Upper lobe of right lung (tissue), 1 donor: Measurements from ENCODE around the gene CALML5. TPM values are rescaled to one million over a fixed set of nuclear protein-coding genes. Genes with fewer than 3 reads are reported as not detected.

Experiments
- ATAC-seq: fragments of 200-7000 bp; cut with Tn5 transposase; one replicate; pipeline ENCODE4 v1.9.1; 2020; ENCODE audit warnings: mild to moderate bottlenecking, moderate library complexity
- DNase-seq: peaks from one replicate; pipeline ENCODE4 v3.0.0-alpha.2; 2020
- H3K27ac ChIP-seq: fragments of 200-600 bp; one replicate; pipeline ENCODE4 v1.8.0; 2022
- H3K27me3 ChIP-seq: fragments of 200-600 bp; one replicate; pipeline ENCODE4 v1.8.0; 2022; ENCODE audit warnings: mild to moderate bottlenecking
- H3K36me3 ChIP-seq: fragments of 200-600 bp; one replicate; pipeline ENCODE4 v1.8.0; 2022
- H3K4me1 ChIP-seq: fragments of 200-600 bp; one replicate; pipeline ENCODE4 v1.8.0; 2022
- H3K4me3 ChIP-seq: fragments of 200-600 bp; one replicate; pipeline ENCODE4 v1.8.0; 2022; ENCODE audit warnings: mild to moderate bottlenecking
- H3K9me3 ChIP-seq: fragments of 200-600 bp; one replicate; pipeline ENCODE4 v1.8.0; 2022
- CTCF ChIP-seq: fragments of 200-600 bp; IDR thresholded peaks from one replicate; pipeline ENCODE4 v1.8.0; 2022; ENCODE audit warnings: antibody characterized with exemption
- intact Hi-C: fragments of 100-400 bp; cut with DNase I; formaldehyde crosslinking; loops from one replicate; pipeline ENCODE4 v1.11.0; 2022
- total RNA-seq: library from RNA; stranded (reverse); fragmentation: NEBNext Ultra II Directional; extraction: Animal tissue kit (Norgen Biotek cat#: 25700); gene quantifications from one replicate; pipeline ENCODE4 v1.2.1, GENCODE V29; 2021
- donor health status: DM: no; HTN: yes; CAD: no; lungs with severe emphysema.

The CALML5 gene
- total RNA-seq, 1 donor from 2014 or later = not detected

GRCh38 chr10:5470062-5470751 lies 29.2 kb downstream of the CALML5 start:
- Histone ChIP-seq H3K36me3 (no peaks in the 10 kb centered on the region), H3K4me3 (no peak overlapping the region), H3K27ac (no peak overlapping the region), H3K9me3 (no peaks in the 10 kb centered on the region), H3K27me3 (no peaks in the 10 kb centered on the region), H3K4me1 (no peaks in the 10 kb centered on the region)
- DNase-seq = no peak
- no peak for TF ChIP-seq CTCF
- intact Hi-C loops = no loop called here
- no peak for ATAC-seq

GRCh38 chr10:5469353-5470061 lies 29.9 kb downstream of the CALML5 start:
- intact Hi-C loops = no loop called here

GRCh38 chr10:5468262-5469106 lies 30.9 kb downstream of the CALML5 start:
- Histone ChIP-seq H3K9me3 (no peaks in the 10 kb centered on the region), H3K36me3 (no peaks in the 10 kb centered on the region), H3K27me3 (no peaks in the 10 kb centered on the region), H3K4me3 (no peak overlapping the region), H3K27ac (no peak overlapping the region), H3K4me1 (no peaks in the 10 kb centered on the region)
- intact Hi-C loops = no loop called here
- no peak for TF ChIP-seq CTCF
- DNase-seq (no peak), ATAC-seq (no peak)

More at GRCh38 chr10:5469353-5470061, 29.9 kb downstream of the CALML5 start:
- no peaks in the 10 kb centered on the region for H3K36me3 ChIP-seq
- ATAC-seq (no peak), DNase-seq (no peak)
- H3K27ac ChIP-seq = no peak overlapping the region
- no peak for TF ChIP-seq CTCF
- H3K27me3 ChIP-seq = no peaks in the 10 kb centered on the region
- H3K4me1 ChIP-seq = no peaks in the 10 kb centered on the region
- no peaks in the 10 kb centered on the region for H3K9me3 ChIP-seq
- H3K4me3 ChIP-seq = no peak overlapping the region

GRCh38 chr10:5467634-5468255 lies 31.6 kb downstream of the CALML5 start:
- Histone ChIP-seq H3K4me1 (no peaks in the 10 kb centered on the region), H3K27ac (peak overlapping the region; percentile 30), H3K27me3 (no peaks in the 10 kb centered on the region), H3K36me3 (no peaks in the 10 kb centered on the region), H3K9me3 (no peaks in the 10 kb centered on the region), H3K4me3 (no peak overlapping the region)
- DNase-seq = no peak
- intact Hi-C loops = no loop called here
- peak; percentile 2 for ATAC-seq
- TF ChIP-seq CTCF = no peak

GRCh38 chr10:5467207-5467535 lies 32.2 kb downstream of the CALML5 start:
- no peaks in the 10 kb centered on the region for H3K4me1 ChIP-seq

More at GRCh38 chr10:5467207-5467535, 32.2 kb downstream of the CALML5 start:
- H3K9me3 ChIP-seq = no peaks in the 10 kb centered on the region
- H3K36me3 ChIP-seq = no peaks in the 10 kb centered on the region
- ATAC-seq = no peak
- TF ChIP-seq CTCF = no peak
- no peaks in the 10 kb centered on the region for H3K27me3 ChIP-seq
- no peak for DNase-seq
- H3K4me3 ChIP-seq = no peak overlapping the region
- H3K27ac ChIP-seq = peak overlapping the region; percentile 30
- intact Hi-C loops = no loop called here
